ENCODE results near the gene AAK1. TPM values are rescaled to one million over a fixed set of nuclear protein-coding genes. Genes with fewer than 3 reads are reported as not detected.
A peak's percentile ranks its signal among the peaks of the same experiment; 100 is the strongest.

AAK1 gene
- total RNA-seq, 1 donor from 2014 or later = 45.5 TPM

DNA sequence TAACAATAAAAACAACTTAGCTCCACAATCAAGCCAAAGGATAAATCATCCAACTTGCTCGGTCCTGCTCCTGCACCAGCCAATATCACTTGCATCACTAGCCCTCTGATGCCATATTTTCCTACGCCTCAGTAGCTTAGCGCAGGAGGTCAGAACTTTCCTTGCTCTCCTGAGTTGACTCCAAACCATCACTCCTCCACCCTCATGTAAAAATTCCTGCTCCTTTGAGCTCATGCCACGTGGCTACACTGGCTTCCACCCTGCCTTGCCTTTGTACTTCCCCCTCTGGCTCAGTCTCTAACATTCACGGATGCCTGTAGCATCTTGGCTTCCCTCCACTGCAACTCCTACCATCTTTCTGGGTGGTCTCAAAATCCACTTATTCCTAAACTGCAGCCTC is 25.2 kb downstream of the AAK1 start:
- DNase-seq (ENCODE audit: extremely low spot score, unreplicated experiment) = no peak
- peaks cover 12% of the 10 kb centered on the region for H3K4me1 Mint-ChIP-seq (ENCODE audit: unreplicated experiment)
- H3K27me3 Mint-ChIP-seq = no peaks in the 10 kb centered on the region
- H3K4me3 Mint-ChIP-seq = no peak overlapping the region
- TF ChIP-seq, protein P1, sequence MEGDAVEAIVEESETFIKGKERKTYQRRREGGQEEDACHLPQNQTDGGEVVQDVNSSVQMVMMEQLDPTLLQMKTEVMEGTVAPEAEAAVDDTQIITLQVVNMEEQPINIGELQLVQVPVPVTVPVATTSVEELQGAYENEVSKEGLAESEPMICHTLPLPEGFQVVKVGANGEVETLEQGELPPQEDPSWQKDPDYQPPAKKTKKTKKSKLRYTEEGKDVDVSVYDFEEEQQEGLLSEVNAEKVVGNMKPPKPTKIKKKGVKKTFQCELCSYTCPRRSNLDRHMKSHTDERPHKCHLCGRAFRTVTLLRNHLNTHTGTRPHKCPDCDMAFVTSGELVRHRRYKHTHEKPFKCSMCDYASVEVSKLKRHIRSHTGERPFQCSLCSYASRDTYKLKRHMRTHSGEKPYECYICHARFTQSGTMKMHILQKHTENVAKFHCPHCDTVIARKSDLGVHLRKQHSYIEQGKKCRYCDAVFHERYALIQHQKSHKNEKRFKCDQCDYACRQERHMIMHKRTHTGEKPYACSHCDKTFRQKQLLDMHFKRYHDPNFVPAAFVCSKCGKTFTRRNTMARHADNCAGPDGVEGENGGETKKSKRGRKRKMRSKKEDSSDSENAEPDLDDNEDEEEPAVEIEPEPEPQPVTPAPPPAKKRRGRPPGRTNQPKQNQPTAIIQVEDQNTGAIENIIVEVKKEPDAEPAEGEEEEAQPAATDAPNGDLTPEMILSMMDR (conservative IDR thresholded peaks at IDR 0.05) = no peak
- H3K9me3 Mint-ChIP-seq = peaks cover 10% of the 10 kb centered on the region
- H3K36me3 Mint-ChIP-seq = peaks cover 5% of the 10 kb centered on the region
- no peak overlapping the region for H3K27ac Mint-ChIP-seq

DNA sequence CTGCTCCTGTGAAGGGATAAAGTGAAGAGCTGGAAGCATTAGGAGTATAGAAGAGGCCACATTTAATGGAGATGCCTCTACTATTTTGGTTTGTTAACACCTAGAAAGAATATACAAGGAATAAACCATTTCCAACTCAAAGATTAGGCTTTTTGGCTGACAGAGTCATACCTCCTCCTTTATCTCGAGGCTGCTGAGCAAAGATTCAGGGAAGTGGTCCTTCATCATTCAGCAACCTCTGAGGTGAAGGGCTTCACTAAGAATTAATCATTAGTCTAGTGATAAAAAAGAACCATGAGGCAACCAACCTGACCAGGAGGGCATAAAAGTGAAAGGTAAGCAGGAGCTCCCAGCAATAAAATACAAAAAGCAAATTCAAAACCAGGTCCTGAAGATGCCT is 25.8 kb downstream of the AAK1 start:
- peaks cover 5% of the 10 kb centered on the region for H3K36me3 Mint-ChIP-seq
- H3K4me3 Mint-ChIP-seq = no peak overlapping the region
- H3K27ac Mint-ChIP-seq = no peak overlapping the region
- no peak for DNase-seq (ENCODE audit: extremely low spot score, unreplicated experiment)
- no peaks in the 10 kb centered on the region for H3K27me3 Mint-ChIP-seq
- peaks cover 10% of the 10 kb centered on the region for H3K9me3 Mint-ChIP-seq
- H3K4me1 Mint-ChIP-seq (ENCODE audit: unreplicated experiment) = peaks cover 12% of the 10 kb centered on the region
- TF ChIP-seq, protein P1 (conservative IDR thresholded peaks at IDR 0.05) = no peak

DNA sequence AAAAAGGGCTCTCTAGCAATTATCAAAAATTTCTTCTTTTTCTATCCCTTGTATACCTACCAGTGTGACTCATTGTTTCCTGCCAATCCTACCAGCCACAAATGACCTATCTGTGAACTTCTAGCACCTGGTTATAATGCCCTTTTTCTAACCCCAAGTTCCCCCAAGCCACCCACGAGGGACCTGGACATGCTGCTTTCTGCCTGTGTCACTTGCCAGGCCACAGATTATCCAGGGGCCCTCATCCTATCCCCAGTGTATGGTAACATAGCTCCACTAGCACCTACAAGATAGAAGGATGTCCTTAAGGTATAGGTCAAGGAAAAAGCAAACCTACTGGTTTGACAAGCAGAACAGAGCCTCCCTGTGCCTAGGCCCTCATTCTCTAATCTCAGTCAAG is 26.8 kb downstream of the AAK1 start:
- H3K4me1 Mint-ChIP-seq (ENCODE audit: unreplicated experiment) = peaks cover 12% of the 10 kb centered on the region
- TF ChIP-seq, protein P1 (conservative IDR thresholded peaks at IDR 0.05) = no peak
- peaks cover 10% of the 10 kb centered on the region for H3K9me3 Mint-ChIP-seq
- peak overlapping the region; percentile 86 for H3K27ac Mint-ChIP-seq
- DNase-seq (ENCODE audit: extremely low spot score, unreplicated experiment) = no peak
- H3K27me3 Mint-ChIP-seq = no peaks in the 10 kb centered on the region
- peaks cover 6% of the 10 kb centered on the region for H3K36me3 Mint-ChIP-seq
- H3K4me3 Mint-ChIP-seq = peak overlapping the region; percentile 69

DNA sequence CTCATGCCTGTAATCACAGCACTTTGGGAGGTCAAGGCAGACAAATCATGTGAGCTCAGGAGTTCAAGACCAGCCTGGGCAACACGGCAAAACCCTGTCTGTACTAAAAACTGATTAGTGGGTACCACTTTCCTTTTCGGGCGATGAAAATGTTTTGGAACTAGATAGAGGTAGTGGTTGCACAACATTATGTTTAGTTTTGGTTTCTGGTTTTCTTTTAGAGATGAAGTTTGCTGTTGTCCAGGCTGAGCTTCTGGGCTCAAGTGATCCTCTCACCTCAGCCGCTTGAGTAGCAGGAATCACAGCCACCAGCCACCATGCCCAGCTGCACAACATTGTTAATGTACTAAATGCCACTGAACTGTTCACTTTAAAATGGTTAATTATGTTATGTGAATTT is 27.6 kb downstream of the AAK1 start:
- Mint-ChIP-seq H3K9me3 (peaks cover 12% of the 10 kb centered on the region), H3K4me1 (ENCODE audit: unreplicated experiment) (peaks cover 12% of the 10 kb centered on the region), H3K4me3 (no peak overlapping the region), H3K36me3 (peaks cover 13% of the 10 kb centered on the region), H3K27me3 (no peaks in the 10 kb centered on the region), H3K27ac (peak overlapping the region; percentile 76)
- DNase-seq (ENCODE audit: extremely low spot score, unreplicated experiment) = no peak
- TF ChIP-seq, protein P1 (conservative IDR thresholded peaks at IDR 0.05) = no peak

DNA sequence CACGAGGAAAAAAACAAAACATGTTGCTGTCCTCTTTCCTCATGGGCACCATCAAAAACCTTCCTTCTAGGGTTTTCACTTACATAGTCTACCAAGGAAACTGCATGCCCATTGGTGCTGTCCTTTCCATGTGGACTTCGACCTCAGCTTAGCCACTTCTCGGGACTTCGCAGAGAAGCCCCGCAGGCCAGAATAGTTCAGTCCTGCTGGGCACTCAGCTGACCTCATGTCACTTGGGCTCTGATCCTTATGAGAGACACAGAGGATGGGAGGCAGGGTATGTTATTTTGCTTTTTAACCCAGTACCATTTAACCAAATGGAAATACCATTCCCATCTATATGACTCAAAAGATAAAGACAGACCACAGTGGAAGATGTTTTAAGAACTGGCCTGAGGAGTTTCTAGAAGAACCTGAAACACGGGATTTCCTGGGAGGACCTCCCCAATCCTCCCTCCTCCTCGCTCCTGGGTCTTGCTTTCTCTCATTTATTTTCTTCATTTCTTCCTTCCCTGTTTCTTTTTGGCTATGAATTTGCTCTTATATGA is 28.4 kb downstream of the AAK1 start:
- Mint-ChIP-seq H3K4me3 (peak overlapping the region; percentile 48), H3K36me3 (peaks cover 18% of the 10 kb centered on the region), H3K4me1 (ENCODE audit: unreplicated experiment) (peaks cover 12% of the 10 kb centered on the region), H3K27ac (peak overlapping the region; percentile 76), H3K9me3 (peaks cover 17% of the 10 kb centered on the region), H3K27me3 (no peaks in the 10 kb centered on the region)
- TF ChIP-seq, protein P1 (conservative IDR thresholded peaks at IDR 0.05) = no peak
- no peak for DNase-seq (ENCODE audit: extremely low spot score, unreplicated experiment)

DNA sequence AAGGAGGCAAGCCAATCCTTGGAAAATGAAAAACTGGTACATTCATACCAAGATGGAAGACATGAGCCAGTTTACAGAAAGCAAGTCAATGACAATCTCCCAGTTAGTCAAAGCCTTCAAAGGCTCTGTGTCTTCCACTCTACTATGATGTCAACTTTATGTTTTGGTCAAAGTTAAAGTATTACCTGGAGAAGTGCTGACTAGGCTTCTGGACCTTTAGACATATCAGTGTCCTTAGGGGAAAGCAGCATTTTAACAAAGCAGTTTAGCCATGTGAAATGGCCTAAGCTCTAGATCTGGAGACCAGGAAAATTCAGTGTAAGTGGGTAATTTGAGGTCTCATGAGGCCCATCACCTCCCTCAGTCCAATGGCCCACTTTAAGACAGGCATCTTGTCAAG is 30.8 kb downstream of the AAK1 start:
- no peak for DNase-seq (ENCODE audit: extremely low spot score, unreplicated experiment)
- Mint-ChIP-seq H3K9me3 (peaks cover 18% of the 10 kb centered on the region), H3K4me3 (no peak overlapping the region), H3K36me3 (peaks cover 19% of the 10 kb centered on the region), H3K27me3 (no peaks in the 10 kb centered on the region), H3K27ac (no peak overlapping the region), H3K4me1 (ENCODE audit: unreplicated experiment) (peaks cover 12% of the 10 kb centered on the region)
- TF ChIP-seq, protein P1 (conservative IDR thresholded peaks at IDR 0.05) = no peak
